GM21786 (cell line): Measurements from ENCODE around the gene CCNG2.
A peak's percentile ranks its signal among the peaks of the same experiment; 100 is the strongest.
"Not testable (repeated sequence)": the region's sequence is repeated elsewhere in the genome, so short reads cannot be mapped to it uniquely, and the experiment has no call there.

Experiments
- ATAC-seq: cut with Tn5 transposase; IDR thresholded peaks from one replicate; pipeline ENCODE4 v1.9.1; 2021; ENCODE audit not compliant: unreplicated experiment

The CCNG2 gene, protein sequence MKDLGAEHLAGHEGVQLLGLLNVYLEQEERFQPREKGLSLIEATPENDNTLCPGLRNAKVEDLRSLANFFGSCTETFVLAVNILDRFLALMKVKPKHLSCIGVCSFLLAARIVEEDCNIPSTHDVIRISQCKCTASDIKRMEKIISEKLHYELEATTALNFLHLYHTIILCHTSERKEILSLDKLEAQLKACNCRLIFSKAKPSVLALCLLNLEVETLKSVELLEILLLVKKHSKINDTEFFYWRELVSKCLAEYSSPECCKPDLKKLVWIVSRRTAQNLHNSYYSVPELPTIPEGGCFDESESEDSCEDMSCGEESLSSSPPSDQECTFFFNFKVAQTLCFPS

DNA sequence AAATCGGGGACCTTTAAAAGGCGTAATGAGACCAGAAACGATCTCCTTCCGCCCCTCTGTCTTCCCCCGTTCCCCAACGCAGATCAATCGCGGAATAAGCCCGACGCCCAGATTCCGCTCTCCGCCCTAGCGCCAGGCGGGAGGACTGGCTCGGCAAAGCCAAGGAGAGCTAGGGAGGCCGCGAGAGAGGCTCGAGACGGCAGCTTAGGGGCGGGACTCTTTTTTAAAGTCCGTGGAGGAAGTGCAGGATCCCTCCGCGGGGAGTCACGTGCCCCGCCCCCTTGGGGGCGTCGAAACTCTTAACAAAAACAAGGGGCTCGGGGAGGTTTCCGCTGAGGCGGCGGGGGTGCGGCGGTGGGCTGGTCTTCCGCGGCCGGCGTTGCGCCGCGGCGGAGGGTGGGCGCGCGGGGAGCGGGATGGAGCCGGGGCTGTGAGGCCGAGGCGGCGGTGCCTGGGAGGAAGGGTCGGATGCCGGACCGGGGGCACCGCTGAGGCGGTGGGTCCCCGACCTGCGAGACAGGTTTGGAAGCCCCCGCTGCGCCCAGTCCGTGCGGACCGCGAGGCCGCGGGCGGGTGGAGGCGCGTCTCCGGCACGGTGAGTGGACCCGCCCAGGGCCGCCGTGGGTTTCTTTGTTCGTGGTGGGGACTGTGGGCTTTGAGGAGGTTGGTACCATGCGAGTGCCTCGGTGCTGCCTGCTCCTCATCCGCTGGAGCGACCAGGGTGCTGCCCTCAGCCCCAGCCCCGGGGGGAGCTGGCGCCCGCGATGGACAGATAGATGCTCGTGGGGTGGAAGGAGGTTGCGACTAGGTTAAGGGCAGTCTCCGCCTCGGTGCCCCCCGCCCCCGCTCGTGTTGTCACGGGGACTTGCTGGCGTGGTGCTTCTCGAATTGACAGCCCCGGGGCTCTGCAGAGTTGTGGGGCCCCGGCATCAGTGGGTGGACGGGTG, at the start of gene CCNG2:
Gene CCNG2, plus strand, starts transcription at position 296 of the 947 bp plus-strand sequence. CDS start 1,326 bp downstream, outside the sequence.
- peak; percentile 9 for ATAC-seq

DNA sequence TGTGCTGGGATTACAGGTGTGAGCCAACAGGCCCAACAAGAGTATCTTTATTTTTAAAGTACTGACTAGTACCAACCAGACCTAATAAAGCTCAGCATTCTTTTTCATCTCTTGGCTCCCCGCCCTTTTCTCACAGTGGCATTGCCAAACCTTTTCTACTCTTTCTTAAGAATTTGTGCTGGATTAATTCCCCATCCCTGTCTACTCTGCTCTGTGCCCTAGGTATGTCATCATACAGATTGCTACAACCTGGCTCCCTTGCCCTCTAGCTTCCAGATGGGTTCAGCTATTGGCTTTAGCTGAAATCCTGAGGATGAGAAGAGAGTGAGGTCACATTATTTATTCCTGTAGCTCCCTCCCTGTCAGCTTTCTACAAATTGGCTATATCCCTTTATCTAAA, 46.3 kb upstream of the CCNG2 start:
- no peak for ATAC-seq

GRCh38 chr4:77113069-77113468, 43.9 kb upstream of the CCNG2 start:
- ATAC-seq, result no peak

DNA sequence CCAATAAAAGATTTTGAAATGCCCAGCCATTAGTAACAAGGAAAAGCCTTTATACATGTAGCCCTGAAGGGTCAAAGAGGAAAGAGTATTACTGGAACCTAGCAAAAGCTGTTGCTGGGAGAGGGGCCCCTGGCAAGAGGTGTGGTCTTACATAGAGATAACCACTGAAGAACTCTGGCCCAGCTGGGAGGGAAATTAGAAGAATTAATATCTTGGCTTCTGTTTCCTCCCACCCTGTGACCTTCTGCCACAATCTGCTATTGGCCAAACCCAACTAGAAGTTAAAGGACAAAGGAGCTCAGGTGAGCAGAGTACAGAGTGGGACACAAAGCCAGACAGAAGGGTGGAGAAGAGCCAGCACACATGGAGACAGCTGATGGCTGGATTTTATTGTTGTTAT, 39.3 kb upstream of the CCNG2 start:
- no peak for ATAC-seq

- ATAC-seq, result peak; percentile 50
Observed at GRCh38 chr4:77120886-77121508, 36.0 kb upstream of the CCNG2 start.

DNA sequence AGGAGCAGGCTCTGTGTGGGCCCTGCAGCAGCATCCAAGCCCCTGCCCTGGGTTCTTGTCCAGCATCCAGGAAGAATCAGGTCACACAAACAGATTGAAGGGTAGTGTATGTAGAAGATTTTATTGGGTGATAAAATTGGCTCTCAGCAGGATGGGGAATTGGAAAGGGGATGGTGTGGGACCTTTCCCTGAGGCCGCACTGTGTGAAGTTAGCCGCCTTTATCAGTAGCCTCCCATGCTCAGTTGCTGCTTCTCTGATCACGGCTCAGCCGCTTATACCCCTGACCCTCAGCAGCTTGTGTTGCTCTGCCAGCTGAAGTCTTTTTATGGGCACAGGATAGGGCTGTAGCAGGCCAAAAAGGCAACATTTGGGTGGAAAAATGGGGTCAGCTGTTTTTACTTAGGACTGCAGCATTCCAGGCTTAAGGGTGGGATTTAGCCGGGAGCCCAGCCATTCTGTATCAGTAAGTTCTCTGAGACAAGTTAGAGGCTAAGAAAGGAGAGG, 35.2 kb upstream of the CCNG2 start:
- ATAC-seq, result no peak

GRCh38 chr4:77122656-77123055, 34.4 kb upstream of the CCNG2 start:
- no peak for ATAC-seq

DNA sequence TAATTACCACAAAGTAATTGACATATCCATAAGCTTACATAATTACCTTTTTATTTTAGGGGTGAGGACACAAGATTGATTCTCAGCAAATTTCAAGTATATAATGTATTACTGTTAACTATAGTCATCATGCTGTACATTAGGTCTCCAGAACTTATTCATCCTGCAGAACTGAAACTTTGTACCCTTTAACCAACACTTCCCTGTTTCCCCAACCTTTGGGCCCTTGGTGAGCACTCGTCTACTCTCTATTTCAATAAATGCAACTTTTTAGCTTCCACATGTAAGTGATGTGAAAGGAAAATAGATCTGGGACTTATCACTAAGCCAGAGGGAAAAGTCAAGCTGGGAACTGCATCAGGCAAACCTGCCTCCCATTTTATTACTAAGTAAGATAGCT, 33.6 kb upstream of the CCNG2 start:
- no peak for ATAC-seq

DNA sequence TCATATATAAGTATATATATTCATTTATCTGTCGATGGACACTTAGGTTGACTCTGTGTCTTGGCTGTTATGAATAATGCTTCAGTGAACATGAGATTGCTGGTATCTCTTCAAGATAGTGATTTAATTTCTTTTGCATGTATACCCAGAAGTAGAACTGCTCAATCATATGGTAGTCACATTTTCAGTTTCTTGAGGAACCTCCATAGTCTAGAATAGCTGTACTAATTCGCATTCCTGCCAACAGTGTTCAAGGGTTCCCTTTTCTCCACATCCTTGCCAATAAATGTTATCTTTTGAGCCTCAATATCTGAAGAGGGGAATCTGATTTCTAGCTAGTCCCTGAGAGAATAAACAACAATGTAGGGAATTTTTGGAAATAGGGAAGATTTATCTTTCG, 32.4 kb upstream of the CCNG2 start:
- no peak for ATAC-seq

DNA sequence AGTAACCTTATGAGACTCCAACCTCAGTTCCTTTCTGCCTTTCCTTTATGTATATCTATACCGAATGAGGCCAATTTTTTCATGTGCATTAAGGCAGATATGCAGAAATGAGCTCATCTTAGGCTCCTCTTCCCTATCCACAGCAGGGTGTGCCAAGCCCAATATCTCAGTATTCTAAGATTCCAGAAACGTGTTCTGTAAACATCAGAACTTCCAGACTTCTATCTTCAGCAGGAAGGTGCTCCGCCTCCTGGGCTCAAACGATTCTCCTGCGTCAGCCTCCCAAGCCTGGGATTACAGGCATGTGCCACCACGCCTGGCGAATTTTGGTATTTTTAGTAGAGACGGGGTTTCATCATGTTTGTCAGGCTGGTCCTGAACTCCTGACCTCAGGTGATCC, 31.0 kb upstream of the CCNG2 start:
- no peak for ATAC-seq

GRCh38 chr4:77126809-77127208, 30.2 kb upstream of the CCNG2 start:
- ATAC-seq, result peak; percentile 85

DNA sequence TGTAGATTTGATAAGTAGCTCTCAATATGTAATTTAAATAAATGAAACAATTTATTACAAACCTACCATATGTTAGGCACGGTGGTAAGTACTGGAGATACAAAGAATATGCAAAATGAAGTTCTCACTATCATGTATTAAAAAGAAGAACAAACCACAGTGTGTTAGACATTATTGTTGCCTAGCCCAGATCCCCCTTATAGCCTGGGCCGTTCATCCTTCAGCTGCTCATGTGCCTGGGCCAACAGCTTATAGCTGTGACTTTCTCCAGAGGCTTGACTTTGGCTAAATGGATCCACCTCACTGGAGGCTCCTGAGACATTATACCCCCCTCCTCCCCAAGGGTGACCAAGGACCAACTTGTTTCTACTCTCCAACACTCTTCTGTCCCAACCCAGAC, 29.8 kb upstream of the CCNG2 start:
- ATAC-seq, result peak; percentile 44

DNA sequence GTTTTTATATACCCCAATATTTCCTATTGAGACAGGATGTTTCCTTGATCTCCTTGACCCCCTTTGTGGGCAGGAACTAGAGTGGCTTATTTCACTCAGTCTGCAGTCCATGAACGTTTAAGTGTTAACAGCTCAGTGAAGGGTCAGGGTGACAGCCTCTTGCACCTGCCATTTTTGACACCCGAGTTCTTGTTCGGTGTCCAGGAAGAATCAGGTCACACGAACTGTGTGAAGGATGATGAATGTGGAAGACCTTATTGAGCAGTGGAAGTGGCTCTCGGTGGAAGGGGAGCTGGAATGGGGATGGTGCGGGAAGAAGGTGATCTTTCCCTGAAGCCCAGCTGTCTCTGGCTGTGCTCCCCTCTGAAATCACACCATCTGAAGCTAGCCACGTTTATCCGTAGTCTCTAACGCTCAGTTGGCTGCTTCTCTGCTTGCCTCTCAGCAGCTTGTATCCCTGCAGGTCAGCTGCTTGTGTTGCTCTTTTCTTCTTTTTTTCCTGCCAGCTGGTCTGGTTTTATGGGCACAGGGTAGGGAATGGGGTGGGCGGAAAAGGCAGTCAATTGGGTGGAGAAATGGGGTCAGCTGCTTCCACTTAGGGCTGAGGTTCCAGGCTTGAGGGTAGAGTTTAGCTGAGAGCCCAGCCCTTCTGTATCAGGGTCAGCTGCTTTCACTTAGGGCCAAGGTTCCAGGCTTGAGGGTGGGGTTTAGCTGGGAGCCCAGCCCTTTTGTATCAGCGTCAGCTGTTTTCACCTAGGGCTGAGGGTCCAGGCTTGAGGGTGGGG, 29.0 kb upstream of the CCNG2 start:
- no peak for ATAC-seq

GRCh38 chr4:77132652-77133312, 24.2 kb upstream of the CCNG2 start:
- ATAC-seq, result no peak

DNA sequence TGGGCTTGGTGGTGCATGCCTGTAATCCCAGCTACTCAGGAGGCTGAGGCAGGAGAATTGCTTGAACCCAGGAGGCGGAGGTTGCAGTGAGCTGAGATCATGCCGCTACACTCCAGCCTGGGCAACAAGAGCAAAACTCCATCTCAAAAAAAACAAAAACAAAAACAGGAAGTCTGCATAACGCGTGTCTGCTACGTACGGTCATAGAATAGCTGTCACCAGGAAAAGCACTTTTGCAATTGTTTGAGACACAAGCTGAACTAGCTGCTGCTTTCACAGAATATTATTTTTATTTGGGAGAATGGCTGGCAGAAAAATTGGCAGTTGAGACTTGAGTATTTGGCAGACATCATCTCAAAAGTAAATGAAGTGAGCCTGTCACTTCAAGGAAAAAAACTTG, 19.6 kb upstream of the CCNG2 start:
- not testable (repeated sequence) for ATAC-seq

DNA sequence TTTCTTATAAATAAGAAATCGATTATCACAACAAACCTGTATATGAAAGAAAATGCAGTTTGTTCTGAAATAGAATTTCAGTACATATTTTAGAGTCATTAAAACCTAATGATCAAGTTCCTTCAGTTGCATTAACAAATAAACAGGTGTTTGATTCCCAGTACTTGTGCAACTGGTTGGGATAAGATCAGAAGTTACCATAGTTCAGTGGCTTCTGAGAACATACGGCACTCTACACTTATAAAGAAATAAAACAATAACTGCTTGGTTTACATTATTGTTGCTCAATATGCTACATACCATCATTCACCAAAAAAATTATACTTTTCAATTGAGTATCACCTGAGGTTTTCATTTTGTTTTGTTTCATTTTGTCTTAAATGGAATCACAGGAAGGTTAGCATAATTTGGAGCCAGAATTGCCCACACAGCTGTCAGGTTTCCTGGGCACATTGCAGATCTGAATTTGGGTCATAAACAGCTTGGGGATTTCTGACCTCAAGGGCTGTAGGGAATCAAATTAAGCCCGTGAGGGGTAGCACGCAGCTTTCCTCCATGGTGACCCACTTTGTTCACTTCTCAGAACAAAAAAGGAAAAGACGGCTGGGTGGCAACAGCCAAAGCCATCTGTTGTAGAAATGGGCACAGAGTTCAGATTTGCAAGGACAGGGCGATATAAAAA, 14.9 kb upstream of the CCNG2 start:
- no peak for ATAC-seq

GRCh38 chr4:77142646-77143028, 14.4 kb upstream of the CCNG2 start:
- ATAC-seq, result no peak

DNA sequence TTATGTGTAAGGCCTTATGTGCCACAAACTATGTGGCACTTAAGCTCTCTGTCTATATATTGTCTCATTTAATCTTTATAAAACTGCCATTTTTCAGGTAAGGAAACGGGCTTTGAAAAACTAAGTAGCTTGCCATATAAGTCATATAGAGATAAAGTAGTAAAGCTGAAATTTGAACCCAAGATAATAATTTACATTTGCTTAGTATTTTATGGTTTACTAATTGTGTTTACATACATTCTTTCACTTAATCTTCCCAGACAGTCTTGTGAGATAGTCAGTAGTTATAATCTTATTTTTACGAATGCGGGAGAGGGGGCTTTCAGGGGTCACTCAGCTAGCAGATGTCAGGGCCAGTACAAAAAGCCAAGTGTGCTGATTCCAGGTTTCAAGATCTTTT, 13.9 kb upstream of the CCNG2 start:
- no peak for ATAC-seq

GRCh38 chr4:77145842-77146185, 11.2 kb upstream of the CCNG2 start:
- no peak for ATAC-seq
